AG09319 (cell line): Measurements from ENCODE around the gene MEX3A.
"Not testable (repeated sequence)": the region's sequence is repeated elsewhere in the genome, so short reads cannot be mapped to it uniquely, and the experiment has no call there.

Source experiments
- DNase-seq: peaks from one replicate; pipeline ENCODE4 v3.0.0-alpha.2; 2010; ENCODE audit warnings: low read depth; ENCODE audit errors: extremely low read depth
- TF ChIP-seq, protein P1 (sequence below): IDR thresholded peaks from 2 replicates; pipeline ENCODE4 v1.5.1; 2011; ENCODE audit warnings: low read depth, mild to moderate bottlenecking, inconsistent platforms, low read length, moderate library complexity

Gene MEX3A

DNA sequence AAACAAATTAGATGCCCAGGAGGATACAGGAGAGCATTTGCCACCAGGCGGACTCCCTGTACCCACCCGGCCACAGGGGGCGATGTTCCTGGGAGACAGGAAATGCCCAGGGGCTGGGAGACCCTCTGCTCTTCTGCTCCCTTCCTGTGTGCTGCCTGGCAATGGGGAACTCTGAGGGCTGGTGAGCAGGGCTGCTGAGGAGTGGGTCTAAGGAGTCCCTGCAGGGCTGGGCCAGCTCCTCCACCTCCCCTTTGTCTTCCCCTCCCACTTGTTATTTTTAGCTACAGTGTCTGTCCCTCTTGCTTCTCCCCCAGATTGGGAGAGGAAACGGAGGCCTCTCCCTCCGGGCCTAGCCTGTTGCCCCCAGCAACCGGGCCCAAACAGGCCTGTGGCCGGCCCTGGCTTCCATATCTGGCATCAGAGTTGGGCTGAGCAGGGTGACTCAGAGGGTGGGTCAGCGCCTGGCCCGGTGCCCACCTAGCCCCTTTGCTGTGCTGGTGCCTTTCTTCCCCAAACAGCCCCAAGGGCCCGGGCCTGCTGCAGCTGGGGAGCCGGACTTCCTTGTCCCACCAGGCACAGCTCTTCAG lies 43.9 kb upstream of the MEX3A start:
- TF ChIP-seq, protein P1, sequence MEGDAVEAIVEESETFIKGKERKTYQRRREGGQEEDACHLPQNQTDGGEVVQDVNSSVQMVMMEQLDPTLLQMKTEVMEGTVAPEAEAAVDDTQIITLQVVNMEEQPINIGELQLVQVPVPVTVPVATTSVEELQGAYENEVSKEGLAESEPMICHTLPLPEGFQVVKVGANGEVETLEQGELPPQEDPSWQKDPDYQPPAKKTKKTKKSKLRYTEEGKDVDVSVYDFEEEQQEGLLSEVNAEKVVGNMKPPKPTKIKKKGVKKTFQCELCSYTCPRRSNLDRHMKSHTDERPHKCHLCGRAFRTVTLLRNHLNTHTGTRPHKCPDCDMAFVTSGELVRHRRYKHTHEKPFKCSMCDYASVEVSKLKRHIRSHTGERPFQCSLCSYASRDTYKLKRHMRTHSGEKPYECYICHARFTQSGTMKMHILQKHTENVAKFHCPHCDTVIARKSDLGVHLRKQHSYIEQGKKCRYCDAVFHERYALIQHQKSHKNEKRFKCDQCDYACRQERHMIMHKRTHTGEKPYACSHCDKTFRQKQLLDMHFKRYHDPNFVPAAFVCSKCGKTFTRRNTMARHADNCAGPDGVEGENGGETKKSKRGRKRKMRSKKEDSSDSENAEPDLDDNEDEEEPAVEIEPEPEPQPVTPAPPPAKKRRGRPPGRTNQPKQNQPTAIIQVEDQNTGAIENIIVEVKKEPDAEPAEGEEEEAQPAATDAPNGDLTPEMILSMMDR: peak; percentile 58
- peak; percentile 93 for DNase-seq

DNA sequence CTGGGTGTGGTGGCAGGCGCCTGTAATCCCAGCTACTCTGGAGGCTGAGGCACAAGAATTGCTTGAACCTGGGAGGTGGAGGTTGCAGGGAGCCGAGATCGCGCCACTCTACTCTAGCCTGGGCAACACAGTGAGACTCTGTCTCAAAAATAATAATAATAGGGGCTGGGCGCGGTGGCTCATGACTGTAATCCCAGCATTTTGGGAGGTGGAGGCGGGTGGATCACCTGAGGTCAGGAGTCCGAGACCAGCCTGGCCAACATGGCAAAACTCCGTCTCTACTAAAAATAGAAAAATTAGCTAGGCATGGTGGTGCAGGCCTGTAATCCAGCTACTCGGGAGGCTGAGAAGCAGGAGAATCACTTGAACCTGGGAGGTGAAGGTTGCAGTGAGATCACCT lies 43.3 kb upstream of the MEX3A start:
- not testable (repeated sequence) for DNase-seq

DNA sequence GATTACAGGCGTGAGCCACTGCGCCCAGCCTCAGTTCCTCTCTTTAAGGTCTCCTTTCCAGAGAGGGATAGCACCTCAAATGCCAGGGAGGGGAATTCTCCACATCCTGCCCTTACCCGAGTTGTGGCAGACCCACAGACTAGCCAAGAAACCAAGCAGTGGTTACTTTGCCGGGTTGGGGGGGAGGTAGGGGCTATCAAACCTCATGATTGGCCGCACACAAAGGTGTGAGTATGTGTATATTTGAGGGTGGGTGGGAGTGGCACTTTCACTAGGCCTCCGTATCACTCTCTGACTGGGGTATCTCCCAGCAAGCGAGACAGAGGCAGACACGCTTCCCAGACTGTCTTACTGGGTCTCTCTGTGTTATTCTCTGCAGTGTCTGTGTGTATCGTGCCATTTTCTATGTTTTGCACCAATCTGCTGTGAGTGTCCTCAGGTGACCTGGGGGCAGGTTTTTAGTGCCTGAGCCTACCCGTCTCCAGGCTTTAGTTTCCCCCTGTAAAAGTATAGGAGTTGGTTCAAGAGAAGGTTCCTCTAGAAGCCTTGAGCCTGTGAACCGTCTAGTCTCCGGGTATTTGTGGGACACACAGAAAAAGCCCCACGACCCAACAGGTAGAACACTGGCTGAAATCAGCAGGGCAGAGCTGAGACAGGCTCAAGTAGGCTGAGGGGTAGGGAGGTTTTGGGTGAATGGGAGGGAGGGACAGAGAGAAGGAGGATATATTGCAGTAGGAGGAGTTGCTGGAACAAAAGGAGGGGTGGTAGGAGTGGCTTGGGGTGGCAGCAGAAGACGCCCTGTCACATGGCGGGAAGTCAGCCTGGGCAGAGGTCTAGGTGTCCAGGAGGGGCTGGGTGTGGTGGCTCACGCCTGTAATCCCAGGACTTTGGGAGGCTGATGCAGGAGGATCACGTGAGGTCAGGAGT lies 42.6 kb upstream of the MEX3A start:
- DNase-seq: no peak
- TF ChIP-seq, protein P1: no peak

DNA sequence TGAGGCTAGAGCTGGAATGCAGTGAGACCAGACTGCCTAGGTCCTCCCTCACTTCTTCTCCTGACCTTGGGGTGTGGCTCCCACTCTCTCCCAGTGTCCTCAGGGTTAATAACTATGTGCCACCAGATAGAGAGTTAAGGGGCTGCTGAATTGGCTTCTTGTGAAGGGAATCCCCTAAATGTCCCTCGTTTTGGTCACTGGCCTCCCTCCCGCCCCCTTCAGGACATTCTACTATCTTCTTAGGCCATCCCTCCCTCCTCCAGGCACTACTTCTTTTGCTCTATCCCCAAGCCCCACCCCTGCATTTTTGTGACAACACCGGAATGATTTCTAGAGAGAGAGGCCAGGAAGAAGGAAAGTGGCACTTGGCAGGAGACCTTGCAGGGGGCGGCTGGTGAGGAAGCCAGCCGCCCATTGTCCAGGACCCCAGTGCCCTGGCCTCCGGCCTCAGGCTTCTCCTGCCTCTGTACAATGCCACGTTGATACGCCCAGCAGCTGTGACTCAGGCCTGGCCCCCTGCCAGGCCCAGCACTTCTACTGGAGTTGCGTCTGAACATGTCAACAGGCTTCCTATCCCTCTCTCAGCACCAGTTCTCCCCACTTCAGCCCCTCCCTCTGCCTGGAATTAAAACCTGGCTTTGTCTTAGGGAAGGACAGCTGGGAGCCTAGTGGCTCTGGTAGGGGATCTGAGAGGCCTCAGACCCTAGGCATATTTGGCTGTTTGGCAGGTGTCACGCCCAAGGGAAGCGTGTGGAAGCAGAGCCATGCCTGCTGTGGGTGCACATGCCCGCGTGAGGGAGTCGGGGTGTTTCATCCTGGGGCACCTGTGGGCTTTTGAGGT lies 41.3 kb upstream of the MEX3A start:
- TF ChIP-seq, protein P1: peak; percentile 34

DNA sequence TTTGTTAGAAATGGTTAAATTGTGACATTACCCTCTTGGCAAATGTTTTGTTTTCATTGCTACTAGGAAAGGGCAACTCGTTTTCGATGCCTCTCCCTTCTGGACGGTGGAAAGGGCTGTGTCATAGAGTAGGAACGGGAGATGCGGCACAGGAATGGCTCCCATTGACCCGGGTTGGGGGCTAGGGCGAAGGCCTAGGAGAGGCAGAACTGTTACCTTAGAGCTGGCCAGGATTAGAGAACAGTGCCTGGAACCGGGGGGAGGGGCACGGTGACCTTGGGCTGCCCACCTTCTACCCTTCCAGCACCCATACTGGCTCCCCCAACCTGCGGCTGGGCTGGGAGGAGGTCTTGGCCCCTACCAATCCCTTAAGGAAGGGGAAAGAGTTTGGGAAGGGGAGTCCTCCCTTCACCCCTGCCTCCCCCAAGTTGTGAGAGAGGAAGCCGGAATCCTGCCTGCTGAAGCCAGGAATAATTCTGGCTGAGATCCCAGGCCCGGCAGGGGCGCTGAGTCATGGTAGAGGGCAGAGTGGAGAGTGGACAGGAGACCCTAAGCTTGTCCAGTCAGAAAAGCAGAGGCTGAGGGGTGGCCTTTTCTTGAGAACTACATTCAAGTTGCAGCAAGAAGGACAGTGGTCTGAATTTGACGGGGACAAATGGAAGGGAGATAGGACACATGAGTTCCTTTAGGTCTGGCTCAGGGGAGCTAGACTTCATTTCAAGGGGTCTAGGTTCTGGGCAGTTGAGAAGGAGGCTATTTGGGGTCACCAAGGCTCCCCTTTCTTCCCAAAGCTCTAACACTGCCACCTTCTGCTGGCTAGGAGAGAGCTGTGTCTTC lies 40.5 kb upstream of the MEX3A start:
- no peak for DNase-seq
- TF ChIP-seq, protein P1: no peak

More for the DNA sequence above, 41.3 kb upstream of the MEX3A start:
- peak; percentile 97 for DNase-seq

DNA sequence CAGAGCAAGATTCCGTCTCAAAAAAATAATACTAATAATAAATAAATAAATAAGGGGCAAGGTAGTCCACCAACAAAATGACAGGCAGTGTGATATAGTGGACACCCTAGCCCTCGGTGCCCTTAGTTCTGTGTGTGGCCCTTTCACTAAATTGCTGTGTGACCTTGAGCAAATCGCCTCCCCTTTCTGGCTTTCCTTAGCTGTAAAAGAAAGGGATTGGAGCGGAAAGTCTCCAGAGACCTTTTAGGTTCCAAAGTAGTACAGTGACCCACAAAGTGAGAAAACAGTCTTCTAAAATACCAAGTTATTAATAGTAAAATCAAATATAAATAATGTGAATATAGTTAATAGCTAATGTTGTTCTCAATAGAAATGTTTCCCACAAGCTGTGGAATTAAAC lies 39.8 kb upstream of the MEX3A start:
- TF ChIP-seq, protein P1: no peak
- DNase-seq: no peak

DNA sequence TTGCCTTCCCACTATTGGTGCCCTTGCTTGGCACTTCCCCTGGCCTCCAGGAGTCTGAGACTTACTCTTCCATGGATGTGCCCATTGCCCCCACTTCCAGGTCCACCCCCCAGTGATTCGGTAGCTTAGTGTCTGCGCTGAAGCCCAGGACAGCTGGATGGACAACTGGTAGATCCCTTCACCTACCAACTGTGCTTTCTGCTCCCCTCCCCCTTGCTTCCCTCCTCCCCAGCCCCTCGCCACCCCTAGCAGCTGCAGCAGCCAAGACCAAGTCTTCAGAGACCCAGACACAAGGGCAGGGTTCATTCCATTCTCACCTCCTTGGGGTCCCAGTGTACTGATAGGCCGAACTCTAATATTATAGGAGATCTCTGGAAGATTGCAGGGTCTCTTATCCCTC lies 39.2 kb upstream of the MEX3A start:
- DNase-seq: no peak

DNA sequence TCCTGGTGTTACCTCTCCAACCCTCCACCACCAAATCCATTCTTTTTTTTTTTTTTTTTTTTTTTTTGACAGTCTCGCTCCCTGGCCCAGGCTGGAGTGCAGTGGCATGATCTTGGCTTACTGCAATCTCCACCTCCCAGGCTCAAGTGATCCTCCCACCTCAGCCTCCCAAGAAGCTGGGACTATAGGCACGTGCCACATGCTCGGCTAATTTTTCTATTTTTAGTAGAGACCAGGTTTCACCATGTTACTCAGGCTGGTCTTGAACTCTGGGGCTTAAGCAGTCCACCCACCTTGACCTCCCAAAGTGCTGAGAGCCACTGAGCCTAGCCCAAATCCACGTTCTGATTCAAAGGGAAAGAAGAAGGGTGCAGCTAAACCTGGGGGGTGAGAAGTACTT lies 38.7 kb upstream of the MEX3A start:
- not testable (repeated sequence) for DNase-seq

More for the DNA sequence above, 39.2 kb upstream of the MEX3A start:
- TF ChIP-seq, protein P1: no peak
